K562 (cell line): ENCODE measurements around the gene USP2. TPM values are rescaled to one million over a fixed set of nuclear protein-coding genes. Genes with fewer than 3 reads are reported as not detected.

Source experiments
- ATF7 ChIP-seq: fragments of 450-650 bp; IDR thresholded peaks from 2 replicates; pipeline ENCODE4 v1.7.1; 2014; ENCODE audit warnings: mild to moderate bottlenecking, moderate library complexity
- CBFA2T2 ChIP-seq: fragments of 450-650 bp; conservative IDR thresholded peaks from 2 replicates; pipeline ENCODE4 v1.6.1; 2017; ENCODE audit warnings: mild to moderate bottlenecking
- CCAR2 ChIP-seq: fragments of 200-400 bp; formaldehyde crosslinking; IDR thresholded peaks from 2 replicates; pipeline ENCODE4 v1.6.1; 2017; ENCODE audit warnings: mild to moderate bottlenecking, low read depth, low read length
- CHD2 ChIP-seq: IDR thresholded peaks from 2 replicates; pipeline ENCODE4 v1.6.1; 2011; ENCODE audit warnings: low read depth, low read length
- DPF2 ChIP-seq: fragments of 450-650 bp; IDR thresholded peaks from 2 replicates; pipeline ENCODE4 v1.6.1; 2016
- ESRRA ChIP-seq: fragments of 450-650 bp; IDR thresholded peaks from 2 replicates; pipeline ENCODE4 v1.6.1; 2014; ENCODE audit warnings: low read depth, mild to moderate bottlenecking, moderate library complexity, borderline replicate concordance
- GATAD2A ChIP-seq: fragments of 450-650 bp; IDR thresholded peaks from 2 replicates; pipeline ENCODE4 v1.6.1; 2017
- GATAD2B ChIP-seq: fragments of 450-650 bp; IDR thresholded peaks from 2 replicates; pipeline ENCODE4 v1.6.1; 2017; ENCODE audit warnings: mild to moderate bottlenecking, borderline replicate concordance
- MYC ChIP-seq, 2 experiments: fragments of 250-450 bp in 1 of 2; sonication (Bioruptor Pico) in 1 of 2; IDR thresholded peaks; 2 replicates each; pipeline versions ENCODE4 v1.5.1 to v1.6.1; 2012 to 2021; ENCODE audit warnings: low read depth in 2 of 2, borderline replicate concordance in 1 of 2, improper control_type of control experiment in 1 of 2, low read length in 1 of 2, mild to moderate bottlenecking in 1 of 2, moderate library complexity in 1 of 2
- NCOR1 ChIP-seq: fragments of 450-650 bp; IDR thresholded peaks from 2 replicates; pipeline ENCODE4 v1.6.1; 2016; ENCODE audit warnings: mild to moderate bottlenecking, moderate library complexity
- NR4A1 ChIP-seq, 2 experiments: fragments of 250-450 bp in 1 of 2; fragments of 450-650 bp in 1 of 2; sonication (Bioruptor Pico) in 1 of 2; IDR thresholded peaks; 2 replicates each; pipeline versions ENCODE4 v1.4.0 to v1.6.1; 2016 to 2020; ENCODE audit warnings: mild to moderate bottlenecking in 2 of 2, missing compliant biosample characterization in 1 of 2, missing genetic modification characterization in 1 of 2, moderate library complexity in 1 of 2
- PHF20 ChIP-seq: fragments of 450-650 bp; IDR thresholded peaks from 2 replicates; pipeline ENCODE4 v1.6.1; 2018; ENCODE audit not compliant: partially characterized antibody
- RBBP5 ChIP-seq: fragments of 200-600 bp; sonication (generic); IDR thresholded peaks from 2 replicates; pipeline ENCODE4 v1.6.1; 2012; ENCODE audit warnings: borderline replicate concordance, mild to moderate bottlenecking, low read length, control low read depth, inconsistent platforms; ENCODE audit not compliant: insufficient read depth, poor library complexity, severe bottlenecking
- SMAD4 ChIP-seq: fragments of 250-450 bp; sonication (Bioruptor Pico); conservative IDR thresholded peaks from 2 replicates; pipeline ENCODE4 v1.8.0; 2021; ENCODE audit warnings: inconsistent platforms, mild to moderate bottlenecking, moderate library complexity
- SP1 ChIP-seq: sonication (generic); formaldehyde crosslinking; IDR thresholded peaks from 2 replicates; pipeline ENCODE4 v1.8.1; 2022; ENCODE audit warnings: mild to moderate bottlenecking, missing genetic modification reagents
- ZFX ChIP-seq: sonication (generic); formaldehyde crosslinking; IDR thresholded peaks from 2 replicates; pipeline ENCODE4 v1.8.0; 2022; ENCODE audit warnings: mild to moderate bottlenecking, missing genetic modification reagents, moderate library complexity
- ZNF77 ChIP-seq: fragments of 250-450 bp; sonication (Bioruptor Pico); IDR thresholded peaks from 2 replicates; pipeline ENCODE4 v1.5.0; 2020
- polyA plus RNA-seq, 8 experiments: library from polyadenylated mRNA; depleted of rRNA in 4 of 8; stranded (reverse) in 5 of 8; unstranded in 3 of 8; fragments of >200 nt; fragmentation: Nextera tagmentation in 2 of 8; fragmentation: Illumina TruSeq in 1 of 8; extraction: Ambion mirVana in 2 of 8; extraction: Trizol in 1 of 8; gene quantifications; 2 replicates each; pipeline versions ENCODE4 v1.2.1 to v1.2.3, GENCODE V29; 2011 to 2014; ENCODE audit warnings: inconsistent platforms in 1 of 8, missing spikeins in 1 of 8
- total RNA-seq, 7 experiments: library from RNA; depleted of rRNA in 6 of 7; stranded (reverse); fragments of >200 nt in 6 of 7; fragmentation: Illumina TruSeq in 2 of 7; extraction: Trizol in 2 of 7; gene quantifications; 2 replicates each; pipeline versions ENCODE4 v1.2.1 to v1.2.3, GENCODE V29; 2011 to 2021; ENCODE audit warnings: low replicate concordance in 1 of 7
- TF ChIP-seq, protein P1 (sequence below): fragments of 250-450 bp; sonication (Bioruptor Pico); IDR thresholded peaks from 2 replicates; pipeline ENCODE4 v1.8.0; 2022; ENCODE audit warnings: moderate library complexity, mild to moderate bottlenecking, inconsistent platforms
- TF ChIP-seq, protein P2 (sequence below): fragments of 450-650 bp; IDR thresholded peaks from 2 replicates; pipeline ENCODE4 v1.7.1; 2018; ENCODE audit warnings: mild to moderate bottlenecking, low read depth; ENCODE audit not compliant: partially characterized antibody
- TF ChIP-seq, protein P3 (sequence below): fragments of 450-650 bp; IDR thresholded peaks from 2 replicates; pipeline ENCODE4 v1.6.1; 2018; ENCODE audit not compliant: partially characterized antibody

USP2 gene
- total and polyA plus RNA-seq, 9 of the 15 experiments (the other 6 are each of a cell fraction or from before 2014, with no cell fraction given), result 2.8 to 16.9 (median 3.9) TPM

DNA sequence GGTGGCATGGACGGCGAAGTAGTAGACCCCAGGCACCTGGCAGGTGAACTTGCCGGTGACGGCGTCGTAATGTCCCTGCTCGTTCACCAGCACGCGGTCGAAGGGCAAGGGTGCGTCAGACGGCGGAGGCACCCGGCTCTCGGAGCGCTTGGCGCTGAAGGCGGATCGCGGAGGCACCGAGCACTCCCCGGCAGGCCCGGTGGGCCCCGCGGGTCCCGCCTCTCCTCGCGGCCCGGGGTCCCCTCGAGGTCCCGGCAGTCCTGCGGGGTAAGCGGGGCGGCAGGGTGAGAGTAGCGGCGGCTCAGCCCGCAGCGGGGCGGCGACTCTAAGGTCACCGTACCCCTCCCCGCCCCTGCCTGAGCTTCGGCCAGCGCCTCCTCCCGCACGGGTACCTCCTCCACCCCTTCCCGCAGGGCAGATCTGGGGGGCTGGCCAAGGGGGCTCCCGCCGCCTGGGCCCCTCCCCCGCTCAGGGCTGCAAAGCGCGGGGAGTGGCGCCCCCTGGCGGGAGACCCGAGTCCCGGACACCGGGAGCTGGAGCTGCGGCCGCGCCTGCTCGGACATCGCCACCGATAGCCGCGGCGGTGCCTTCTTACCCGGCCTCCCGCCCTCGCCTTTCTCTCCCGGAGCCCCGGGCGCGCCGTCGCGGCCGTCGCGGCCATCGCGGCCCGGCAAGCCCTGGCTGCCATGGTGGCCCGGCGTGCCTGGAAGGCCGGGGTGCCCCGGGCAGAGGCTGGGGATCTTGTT lies 41.7 kb downstream of the USP2 start (continued):
- TF ChIP-seq MYC (IDR thresholded peaks at IDR 0.05; ENCODE audit: low read depth, low read length) (peak; percentile 57), MYC (CRISPR knock-in tag; IDR thresholded peaks at IDR 0.05; ENCODE audit: borderline replicate concordance, low read depth) (no peak), CBFA2T2 (0 out of 2 replicates have a peak, but pooled peaks have one; percentile 2), PHF20 (peak; percentile 49), ZFX (CRISPR knock-in tag) (peak; percentile 58), DPF2 (0 out of 2 replicates have a peak, but pooled peaks have one; percentile 25), ESRRA (peak; percentile 63; the same call in 1 of the 2 replicates), GATAD2B (peak; percentile 84), SMAD4 (CRISPR knock-in tag) (peak; percentile 87; the same call in 1 of the 2 replicates), NR4A1 (CRISPR knock-in tag; IDR thresholded peaks at IDR 0.05) (no peak), NR4A1 (tag; IDR thresholded peaks at IDR 0.05) (peak; percentile 39; the same call in 1 of the 2 replicates), CHD2 (peak; percentile 41; the same call in 1 of the 2 replicates), ZNF77 (CRISPR knock-in tag) (no peak), CCAR2 (no peak), ATF7 (peak; percentile 58), SP1 (0 out of 2 replicates have a peak, but pooled peaks have one; percentile 38), RBBP5 (peak; percentile 62), GATAD2A (peak; percentile 92), NCOR1 (no peak)
- TF ChIP-seq, protein P1, sequence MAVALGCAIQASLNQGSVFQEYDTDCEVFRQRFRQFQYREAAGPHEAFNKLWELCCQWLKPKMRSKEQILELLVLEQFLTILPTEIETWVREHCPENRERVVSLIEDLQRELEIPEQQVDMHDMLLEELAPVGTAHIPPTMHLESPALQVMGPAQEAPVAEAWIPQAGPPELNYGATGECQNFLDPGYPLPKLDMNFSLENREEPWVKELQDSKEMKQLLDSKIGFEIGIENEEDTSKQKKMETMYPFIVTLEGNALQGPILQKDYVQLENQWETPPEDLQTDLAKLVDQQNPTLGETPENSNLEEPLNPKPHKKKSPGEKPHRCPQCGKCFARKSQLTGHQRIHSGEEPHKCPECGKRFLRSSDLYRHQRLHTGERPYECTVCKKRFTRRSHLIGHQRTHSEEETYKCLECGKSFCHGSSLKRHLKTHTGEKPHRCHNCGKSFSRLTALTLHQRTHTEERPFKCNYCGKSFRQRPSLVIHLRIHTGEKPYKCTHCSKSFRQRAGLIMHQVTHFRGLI, result no peak
- TF ChIP-seq, protein P2, sequence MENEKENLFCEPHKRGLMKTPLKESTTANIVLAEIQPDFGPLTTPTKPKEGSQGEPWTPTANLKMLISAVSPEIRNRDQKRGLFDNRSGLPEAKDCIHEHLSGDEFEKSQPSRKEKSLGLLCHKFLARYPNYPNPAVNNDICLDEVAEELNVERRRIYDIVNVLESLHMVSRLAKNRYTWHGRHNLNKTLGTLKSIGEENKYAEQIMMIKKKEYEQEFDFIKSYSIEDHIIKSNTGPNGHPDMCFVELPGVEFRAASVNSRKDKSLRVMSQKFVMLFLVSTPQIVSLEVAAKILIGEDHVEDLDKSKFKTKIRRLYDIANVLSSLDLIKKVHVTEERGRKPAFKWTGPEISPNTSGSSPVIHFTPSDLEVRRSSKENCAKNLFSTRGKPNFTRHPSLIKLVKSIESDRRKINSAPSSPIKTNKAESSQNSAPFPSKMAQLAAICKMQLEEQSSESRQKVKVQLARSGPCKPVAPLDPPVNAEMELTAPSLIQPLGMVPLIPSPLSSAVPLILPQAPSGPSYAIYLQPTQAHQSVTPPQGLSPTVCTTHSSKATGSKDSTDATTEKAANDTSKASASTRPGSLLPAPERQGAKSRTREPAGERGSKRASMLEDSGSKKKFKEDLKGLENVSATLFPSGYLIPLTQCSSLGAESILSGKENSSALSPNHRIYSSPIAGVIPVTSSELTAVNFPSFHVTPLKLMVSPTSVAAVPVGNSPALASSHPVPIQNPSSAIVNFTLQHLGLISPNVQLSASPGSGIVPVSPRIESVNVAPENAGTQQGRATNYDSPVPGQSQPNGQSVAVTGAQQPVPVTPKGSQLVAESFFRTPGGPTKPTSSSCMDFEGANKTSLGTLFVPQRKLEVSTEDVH, result peak; percentile 30
- TF ChIP-seq, protein P3, sequence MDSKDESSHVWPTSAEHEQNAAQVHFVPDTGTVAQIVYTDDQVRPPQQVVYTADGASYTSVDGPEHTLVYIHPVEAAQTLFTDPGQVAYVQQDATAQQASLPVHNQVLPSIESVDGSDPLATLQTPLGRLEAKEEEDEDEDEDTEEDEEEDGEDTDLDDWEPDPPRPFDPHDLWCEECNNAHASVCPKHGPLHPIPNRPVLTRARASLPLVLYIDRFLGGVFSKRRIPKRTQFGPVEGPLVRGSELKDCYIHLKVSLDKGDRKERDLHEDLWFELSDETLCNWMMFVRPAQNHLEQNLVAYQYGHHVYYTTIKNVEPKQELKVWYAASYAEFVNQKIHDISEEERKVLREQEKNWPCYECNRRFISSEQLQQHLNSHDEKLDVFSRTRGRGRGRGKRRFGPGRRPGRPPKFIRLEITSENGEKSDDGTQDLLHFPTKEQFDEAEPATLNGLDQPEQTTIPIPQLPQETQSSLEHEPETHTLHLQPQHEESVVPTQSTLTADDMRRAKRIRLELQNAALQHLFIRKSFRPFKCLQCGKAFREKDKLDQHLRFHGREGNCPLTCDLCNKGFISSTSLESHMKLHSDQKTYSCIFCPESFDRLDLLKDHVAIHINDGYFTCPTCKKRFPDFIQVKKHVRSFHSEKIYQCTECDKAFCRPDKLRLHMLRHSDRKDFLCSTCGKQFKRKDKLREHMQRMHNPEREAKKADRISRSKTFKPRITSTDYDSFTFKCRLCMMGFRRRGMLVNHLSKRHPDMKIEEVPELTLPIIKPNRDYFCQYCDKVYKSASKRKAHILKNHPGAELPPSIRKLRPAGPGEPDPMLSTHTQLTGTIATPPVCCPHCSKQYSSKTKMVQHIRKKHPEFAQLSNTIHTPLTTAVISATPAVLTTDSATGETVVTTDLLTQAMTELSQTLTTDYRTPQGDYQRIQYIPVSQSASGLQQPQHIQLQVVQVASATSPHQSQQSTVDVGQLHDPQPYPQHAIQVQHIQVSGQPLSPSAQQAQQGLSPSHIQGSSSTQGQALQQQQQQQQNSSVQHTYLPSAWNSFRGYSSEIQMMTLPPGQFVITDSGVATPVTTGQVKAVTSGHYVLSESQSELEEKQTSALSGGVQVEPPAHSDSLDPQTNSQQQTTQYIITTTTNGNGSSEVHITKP, result no peak
